Right kidney (tissue), 1 donor: ENCODE data around the gene PMEPA1.

ENCODE experiments used
- DNase-seq: peaks from one replicate; pipeline ENCODE4 v3.0.0-alpha.2; 2016

Gene PMEPA1

GRCh38 chr20:57712341-57712740, 2.5 kb upstream of the PMEPA1 start:
- DNase-seq = no peak

- no peak for DNase-seq
Measured at GRCh38 chr20:57711826-57712225, 2.0 kb upstream of the PMEPA1 start.

- no peak for DNase-seq
Measured at GRCh38 chr20:57711311-57711712, 1.5 kb upstream of the PMEPA1 start.

GRCh38 chr20:57710841-57711240, 1.0 kb upstream of the PMEPA1 start:
- DNase-seq = no peak

- peak; percentile 70 for DNase-seq
Measured at GRCh38 chr20:57708694-57709673, 831 bp downstream of the PMEPA1 start.

- DNase-seq = no peak
Measured at GRCh38 chr20:57707849-57708693, 1.7 kb downstream of the PMEPA1 start.

GRCh38 chr20:57707320-57707719, 2.5 kb downstream of the PMEPA1 start:
- no peak for DNase-seq

- no peak for DNase-seq
Measured at GRCh38 chr20:57705127-57705899, 4.5 kb downstream of the PMEPA1 start.

- no peak for DNase-seq
Measured at GRCh38 chr20:57704245-57704644, 5.6 kb downstream of the PMEPA1 start.

- no peak for DNase-seq
Measured at GRCh38 chr20:57703013-57703412, 6.8 kb downstream of the PMEPA1 start.

GRCh38 chr20:57702521-57702920, 7.3 kb downstream of the PMEPA1 start:
- no peak for DNase-seq

GRCh38 chr20:57702091-57702490, 7.7 kb downstream of the PMEPA1 start:
- DNase-seq = no peak

GRCh38 chr20:57701651-57702050, 8.2 kb downstream of the PMEPA1 start:
- no peak for DNase-seq

- no peak for DNase-seq
Measured at GRCh38 chr20:57701090-57701489, 8.7 kb downstream of the PMEPA1 start.

GRCh38 chr20:57699395-57699794, 10.4 kb downstream of the PMEPA1 start:
- no peak for DNase-seq

GRCh38 chr20:57698867-57699275, 10.9 kb downstream of the PMEPA1 start:
- DNase-seq = no peak

GRCh38 chr20:57698116-57698866, 11.5 kb downstream of the PMEPA1 start:
- DNase-seq = no peak

- DNase-seq = no peak
Measured at GRCh38 chr20:57697543-57697942, 12.3 kb downstream of the PMEPA1 start.

- DNase-seq = no peak
Measured at GRCh38 chr20:57696401-57696961, 13.3 kb downstream of the PMEPA1 start.

- DNase-seq = no peak
Measured at GRCh38 chr20:57695940-57696339, 13.9 kb downstream of the PMEPA1 start.

- no peak for DNase-seq
Measured at GRCh38 chr20:57695012-57695411, 14.8 kb downstream of the PMEPA1 start.
